ENCODE results near the gene ACTL6B.

DNA sequence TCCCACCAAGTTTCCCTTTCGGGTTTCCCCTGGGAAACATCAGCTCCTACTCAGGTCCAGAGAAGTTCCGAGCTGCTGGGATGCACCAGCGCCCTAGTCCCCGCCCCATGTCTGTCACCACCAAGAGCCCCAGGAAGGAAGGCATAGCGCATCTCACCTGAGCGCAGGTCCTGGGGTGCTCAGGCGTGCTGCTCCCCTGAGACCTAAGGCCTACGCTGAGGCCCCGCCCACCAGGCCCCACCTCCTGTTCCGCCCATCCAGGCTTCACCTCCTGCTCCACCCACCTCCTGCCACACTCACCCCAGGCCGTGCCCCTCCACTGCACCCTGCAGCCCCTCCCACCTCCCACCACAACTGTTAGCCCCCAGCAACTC is 13.7 kb downstream of the ACTL6B start:
- TF ChIP-seq, protein P1, sequence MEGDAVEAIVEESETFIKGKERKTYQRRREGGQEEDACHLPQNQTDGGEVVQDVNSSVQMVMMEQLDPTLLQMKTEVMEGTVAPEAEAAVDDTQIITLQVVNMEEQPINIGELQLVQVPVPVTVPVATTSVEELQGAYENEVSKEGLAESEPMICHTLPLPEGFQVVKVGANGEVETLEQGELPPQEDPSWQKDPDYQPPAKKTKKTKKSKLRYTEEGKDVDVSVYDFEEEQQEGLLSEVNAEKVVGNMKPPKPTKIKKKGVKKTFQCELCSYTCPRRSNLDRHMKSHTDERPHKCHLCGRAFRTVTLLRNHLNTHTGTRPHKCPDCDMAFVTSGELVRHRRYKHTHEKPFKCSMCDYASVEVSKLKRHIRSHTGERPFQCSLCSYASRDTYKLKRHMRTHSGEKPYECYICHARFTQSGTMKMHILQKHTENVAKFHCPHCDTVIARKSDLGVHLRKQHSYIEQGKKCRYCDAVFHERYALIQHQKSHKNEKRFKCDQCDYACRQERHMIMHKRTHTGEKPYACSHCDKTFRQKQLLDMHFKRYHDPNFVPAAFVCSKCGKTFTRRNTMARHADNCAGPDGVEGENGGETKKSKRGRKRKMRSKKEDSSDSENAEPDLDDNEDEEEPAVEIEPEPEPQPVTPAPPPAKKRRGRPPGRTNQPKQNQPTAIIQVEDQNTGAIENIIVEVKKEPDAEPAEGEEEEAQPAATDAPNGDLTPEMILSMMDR (IDR thresholded peaks at IDR 0.05; ENCODE audit: poor library complexity, severe bottlenecking), result no peak
- TF ChIP-seq POLR2AphosphoS5 (IDR thresholded peaks at IDR 0.05), result no peak
- TF ChIP-seq EP300 (conservative IDR thresholded peaks at IDR 0.05; ENCODE audit: poor library complexity, severe bottlenecking), result no peak

Measured in neural cell (in vitro differentiated cells).